H4 (cell line): ENCODE measurements around the gene PLPPR3. TPM values are rescaled to one million over a fixed set of nuclear protein-coding genes. Genes with fewer than 3 reads are reported as not detected.
"Not testable (repeated sequence)": the region's sequence is repeated elsewhere in the genome, so short reads cannot be mapped to it uniquely, and the experiment has no call there.

Experiments used
- DNase-seq: peaks from one replicate; pipeline ENCODE4 v3.0.0-alpha.2; 2015; ENCODE audit warnings: low spot score
- total RNA-seq: library from RNA; depleted of rRNA; stranded (reverse); fragments of >200 nt; shearing (Covaris generic); gene quantifications from 2 replicates; pipeline ENCODE4 v1.2.3, GENCODE V29; 2014

Gene PLPPR3
- total RNA-seq, 1 experiment from 2014 or later = 0.14 TPM

- no peak for DNase-seq
These were observed 32.8 kb upstream of the PLPPR3 start for GRCh38 chr19:854549-854948.

- DNase-seq = not testable (repeated sequence)
These were observed 32.0 kb upstream of the PLPPR3 start for GRCh38 chr19:853614-854220.

GRCh38 chr19:853014-853585 lies 31.3 kb upstream of the PLPPR3 start:
- no peak for DNase-seq

GRCh38 chr19:852136-853013 lies 30.6 kb upstream of the PLPPR3 start, which contains the start of gene ELANE:
ELANE (plus strand) TSS chr19:852303; CDS start chr19:852329, 26 bp downstream.
- DNase-seq = no peak

GRCh38 chr19:850979-851335 lies 29.2 kb upstream of the PLPPR3 start:
- DNase-seq = no peak

GRCh38 chr19:850221-850978 lies 28.6 kb upstream of the PLPPR3 start:
- DNase-seq = peak; percentile 92

DNA sequence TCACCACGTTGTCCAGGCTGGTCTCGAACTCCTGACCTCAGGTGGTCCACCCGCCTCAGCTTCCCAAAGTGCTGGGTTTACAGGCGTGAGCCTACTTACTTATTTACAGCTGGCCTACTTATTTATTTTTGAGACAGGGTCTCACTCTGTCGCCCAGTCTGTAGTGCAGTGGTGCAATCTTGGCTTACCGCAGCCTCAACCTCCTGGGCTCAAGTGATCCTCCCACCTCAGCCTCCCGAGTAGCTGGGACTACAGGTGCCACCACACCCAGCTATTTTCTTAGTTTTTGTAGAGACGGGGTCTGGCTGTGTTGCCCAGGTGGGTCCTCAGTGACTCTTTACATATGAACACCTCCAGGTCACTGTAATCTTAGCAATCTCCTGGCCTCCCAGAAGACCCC lies 27.4 kb upstream of the PLPPR3 start:
- not testable (repeated sequence) for DNase-seq

- no peak for DNase-seq
These were observed 26.7 kb upstream of the PLPPR3 start for GRCh38 chr19:848386-848921.

GRCh38 chr19:845707-846521 lies 24.2 kb upstream of the PLPPR3 start:
- DNase-seq = no peak

DNA sequence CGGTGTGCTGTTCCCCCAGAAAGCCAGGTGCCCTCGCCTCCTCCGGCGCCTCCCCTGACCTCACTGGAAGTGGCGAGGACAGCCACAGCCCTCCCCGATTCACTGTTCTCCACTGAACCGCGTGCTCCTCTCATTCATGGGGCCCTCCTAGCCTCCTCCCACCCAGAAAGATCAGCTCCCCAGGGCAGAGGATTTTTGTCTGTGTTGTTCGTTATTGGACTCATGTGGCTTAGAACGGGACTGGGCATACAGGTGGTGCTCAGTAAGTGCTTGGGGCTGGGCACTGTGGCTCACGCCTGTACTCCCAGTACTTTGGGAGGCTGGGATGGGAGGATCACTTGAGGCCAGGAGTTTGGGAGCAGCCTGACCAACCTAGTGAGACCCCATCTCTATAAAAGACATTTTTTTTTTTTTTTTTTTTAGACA lies 22.8 kb upstream of the PLPPR3 start:
- no peak for DNase-seq

- DNase-seq = no peak
These were observed 22.2 kb upstream of the PLPPR3 start for GRCh38 chr19:843836-844545.

DNA sequence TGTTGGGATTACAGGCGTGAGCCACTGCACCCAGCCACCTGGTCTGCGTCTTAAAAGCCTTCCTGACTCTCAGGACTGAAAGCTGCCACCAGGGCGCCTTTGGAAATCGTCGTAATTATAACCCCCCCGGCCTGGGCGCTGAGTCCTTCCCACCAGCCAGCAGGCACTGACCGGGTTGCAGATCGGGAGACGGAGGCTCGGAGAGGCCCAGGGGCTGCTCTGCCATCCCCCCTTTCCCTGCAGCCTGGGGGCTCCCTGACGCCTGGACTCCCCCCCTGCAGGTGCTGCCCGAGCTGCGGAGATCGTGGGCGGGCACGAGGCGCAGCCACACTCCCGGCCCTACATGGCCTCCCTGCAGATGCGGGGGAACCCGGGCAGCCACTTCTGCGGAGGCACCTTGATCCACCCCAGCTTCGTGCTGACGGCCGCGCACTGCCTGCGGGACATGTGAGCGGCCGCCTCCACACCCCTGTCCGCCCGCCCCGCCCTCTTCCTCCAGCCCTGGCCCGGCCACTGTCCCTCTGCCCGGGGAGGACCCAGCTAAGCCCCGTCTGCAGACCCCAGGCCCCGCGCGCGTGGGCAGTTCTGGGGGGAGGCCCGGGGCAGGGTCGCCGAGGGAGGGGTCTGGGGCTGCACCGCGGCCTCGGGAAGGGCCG lies 21.6 kb upstream of the PLPPR3 start:
- DNase-seq = no peak

GRCh38 chr19:842802-843179 lies 21.0 kb upstream of the PLPPR3 start:
- DNase-seq = not testable (repeated sequence)

- no peak for DNase-seq
These were observed 18.9 kb upstream of the PLPPR3 start, which contains the start of gene PRTN3 for GRCh38 chr19:840519-841206. PRTN3 (plus strand) TSS chr19:840999; CDS start chr19:841009, 10 bp downstream.

DNA sequence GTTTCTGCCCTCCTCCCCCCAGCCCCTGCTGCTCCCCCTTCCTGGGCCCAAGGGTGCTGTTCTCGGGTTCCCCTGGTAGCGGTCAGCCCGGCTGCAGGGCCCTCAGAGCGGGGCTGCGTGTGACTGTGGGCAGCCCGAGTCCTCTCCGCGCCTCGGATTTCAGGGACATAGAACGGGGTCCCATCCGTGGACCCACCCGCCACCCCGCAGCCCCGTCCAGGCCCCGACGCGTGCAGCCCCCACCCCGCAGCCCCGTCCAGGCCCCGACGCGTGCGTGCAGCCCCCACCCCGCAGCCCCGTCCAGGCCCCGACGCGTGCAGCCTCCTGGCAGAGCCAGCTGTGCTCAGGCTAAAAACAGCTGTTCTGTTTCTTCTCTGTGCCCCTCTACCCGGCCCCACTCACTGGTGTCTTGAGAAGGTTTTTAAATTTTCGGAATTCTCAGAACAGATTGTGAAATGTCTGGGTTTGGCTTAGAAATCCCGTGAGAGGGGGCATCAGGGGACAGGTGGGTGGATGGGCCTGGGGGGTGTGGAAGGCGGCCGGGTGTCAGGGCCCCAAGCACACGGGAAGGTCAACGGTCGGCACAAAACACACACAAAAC lies 13.6 kb upstream of the PLPPR3 start:
- no peak for DNase-seq

GRCh38 chr19:834216-834615 lies 12.5 kb upstream of the PLPPR3 start:
- DNase-seq = no peak

DNA sequence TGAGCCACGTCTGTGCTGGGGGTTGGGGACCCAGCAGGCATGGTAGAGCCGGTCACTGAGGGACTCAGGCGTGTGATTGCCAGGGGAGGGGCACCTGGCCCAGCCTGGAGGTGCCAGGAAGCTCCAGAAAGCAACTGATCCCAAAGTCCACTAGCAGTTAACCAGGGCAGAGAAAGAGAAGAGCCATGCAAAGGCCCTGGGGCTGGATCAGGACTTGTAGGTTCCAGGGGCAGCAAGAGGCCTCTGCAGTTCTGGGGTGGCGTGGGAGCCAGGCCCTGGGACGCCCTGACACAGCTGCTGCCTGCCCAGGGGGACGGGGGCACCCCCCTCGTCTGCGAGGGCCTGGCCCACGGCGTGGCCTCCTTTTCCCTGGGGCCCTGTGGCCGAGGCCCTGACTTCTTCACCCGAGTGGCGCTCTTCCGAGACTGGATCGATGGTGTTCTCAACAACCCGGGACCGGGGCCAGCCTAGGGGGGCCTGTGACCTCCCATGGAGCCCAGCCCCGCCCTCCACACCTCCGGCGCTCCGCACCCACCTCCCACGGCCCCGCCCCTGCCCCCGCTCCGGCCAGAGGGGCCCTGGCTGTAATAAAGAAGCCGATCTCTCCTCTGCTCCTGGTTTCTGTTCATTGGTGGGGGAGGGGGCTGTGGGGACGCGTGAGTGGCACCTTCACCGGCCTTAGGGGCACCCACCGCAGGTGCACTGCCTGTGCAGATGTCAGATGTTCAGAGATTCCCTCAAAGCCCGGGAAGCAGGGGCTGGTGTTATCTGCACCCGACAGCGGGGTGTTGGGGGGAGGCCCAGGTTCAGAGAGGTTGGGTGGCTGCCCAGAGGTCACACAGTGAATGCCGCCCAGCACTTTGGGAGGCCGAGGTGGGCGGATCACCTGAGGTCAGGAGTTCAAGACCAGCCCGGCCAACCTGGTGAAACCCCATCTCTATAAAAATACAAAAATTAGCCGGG lies 9.9 kb upstream of the PLPPR3 start:
- no peak for DNase-seq
